ENCODE data around the gene ELF4.
A peak's percentile ranks its signal among the peaks of the same experiment; 100 is the strongest.

The ELF4 gene

GRCh38 chrX:130083107-130083490 lies 27.2 kb downstream of the ELF4 start:
- no peak for DNase-seq

- no peak for DNase-seq
Observed at GRCh38 chrX:130082244-130083106, 27.8 kb downstream of the ELF4 start.

DNA sequence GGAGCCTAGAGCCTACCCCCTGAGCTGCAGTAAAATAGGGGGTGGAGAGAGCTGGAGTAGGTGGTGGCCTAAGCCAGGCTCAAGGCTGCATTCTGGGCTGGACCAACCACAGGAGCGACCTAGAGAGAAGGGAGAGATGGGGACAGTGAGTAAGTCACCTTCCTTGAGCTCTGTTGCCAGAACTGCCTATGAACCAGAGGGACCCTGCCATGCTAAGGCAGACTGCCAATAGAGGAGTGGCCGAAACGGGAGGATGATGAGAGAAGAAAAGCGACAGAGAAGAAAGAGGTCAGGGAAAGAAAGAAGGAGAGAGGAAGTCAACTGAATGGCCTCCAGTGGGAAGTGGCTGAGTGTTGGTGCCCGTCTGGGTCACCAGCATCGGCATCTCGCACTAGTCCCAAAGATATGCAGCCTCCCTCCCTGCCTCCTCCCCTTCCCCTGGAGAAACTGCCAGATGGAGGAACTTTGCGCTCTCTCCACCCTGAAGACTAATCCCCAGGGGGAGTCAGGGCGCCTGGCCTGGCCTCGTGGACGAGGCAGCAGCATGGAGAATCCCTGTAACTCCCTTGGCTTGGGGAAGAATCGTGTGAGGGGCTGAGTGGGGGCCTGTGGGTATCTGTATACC lies 28.8 kb downstream of the ELF4 start:
- no peak for DNase-seq

- no peak for DNase-seq
Observed at GRCh38 chrX:130080791-130081367, 29.4 kb downstream of the ELF4 start.

DNA sequence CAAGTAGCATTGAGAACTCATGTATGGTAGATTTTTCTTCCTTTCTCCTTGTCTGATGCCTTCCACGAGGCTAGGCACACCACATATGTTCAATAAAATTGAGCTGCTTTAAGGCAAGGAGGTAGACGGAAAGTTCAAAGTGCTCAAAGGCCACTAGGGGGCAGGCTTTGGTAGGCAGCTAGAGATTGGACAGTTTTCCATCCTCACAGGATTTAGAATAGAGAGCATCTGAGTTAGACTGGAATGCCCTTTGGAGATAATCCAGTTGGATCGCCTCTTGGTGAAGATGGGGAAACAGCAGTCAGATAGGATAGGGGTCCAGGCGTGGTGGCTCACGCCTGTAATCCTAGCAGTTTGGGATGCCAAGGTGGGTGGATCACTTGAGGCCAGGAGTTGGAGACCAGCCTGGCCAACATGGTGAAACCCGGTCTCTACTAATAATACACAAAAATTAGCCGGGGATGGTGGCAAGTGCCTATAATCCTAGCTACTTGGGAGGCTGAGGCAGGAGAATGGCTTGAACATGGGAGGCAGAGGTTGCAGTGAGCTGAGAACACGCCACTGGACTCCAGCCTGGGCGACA lies 30.4 kb downstream of the ELF4 start:
- DNase-seq, result peak; percentile 45

GRCh38 chrX:130075777-130076176 lies 34.5 kb downstream of the ELF4 start:
- no peak for DNase-seq

DNA sequence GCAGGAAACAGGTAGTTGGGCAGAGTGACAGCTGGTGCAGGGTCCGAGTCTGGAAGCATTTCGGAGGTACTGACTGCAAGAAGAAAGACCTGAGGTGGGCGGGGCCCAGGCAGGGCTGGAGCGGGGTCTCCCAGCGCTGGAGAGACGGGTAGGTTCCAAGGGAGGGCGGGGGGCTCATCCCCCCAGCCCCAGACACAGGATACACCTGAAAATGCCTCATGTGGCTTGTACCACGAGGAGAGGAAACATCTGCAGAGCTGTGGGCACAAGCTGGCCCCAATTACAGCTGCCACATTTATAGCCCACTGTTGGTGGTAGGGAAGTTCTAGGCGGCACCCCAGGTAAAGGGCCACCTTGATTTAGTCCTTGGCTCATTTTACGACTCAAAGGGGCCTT lies 38.0 kb downstream of the ELF4 start:
- no peak for DNase-seq

- no peak for DNase-seq
Observed at GRCh38 chrX:130071611-130072344, 38.5 kb downstream of the ELF4 start.

GRCh38 chrX:130066975-130067615 lies 43.2 kb downstream of the ELF4 start:
- no peak for DNase-seq

GRCh38 chrX:130060122-130061069 lies 49.9 kb downstream of the ELF4 start:
- DNase-seq, result no peak

DNA sequence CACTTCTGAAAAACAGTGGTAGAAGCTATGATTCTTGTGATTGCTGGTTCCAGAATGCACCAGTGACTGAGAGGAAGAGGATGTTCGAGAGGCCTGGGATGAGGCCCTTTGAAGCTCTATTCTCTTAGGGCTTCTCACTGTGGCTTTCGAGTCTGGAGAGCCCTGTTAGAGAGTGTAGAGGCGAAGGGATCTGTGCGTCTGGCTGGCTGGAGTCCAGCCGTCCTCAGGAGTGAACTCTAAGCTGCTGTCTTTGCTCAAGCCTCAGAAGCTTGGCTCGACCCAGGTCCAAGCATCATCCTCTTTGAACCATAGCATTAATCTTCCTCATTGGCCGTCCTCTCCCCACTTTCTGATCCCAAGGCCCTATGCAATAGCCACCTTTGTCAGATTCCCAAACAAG lies 51.6 kb downstream of the ELF4 start:
- DNase-seq, result no peak

DNA sequence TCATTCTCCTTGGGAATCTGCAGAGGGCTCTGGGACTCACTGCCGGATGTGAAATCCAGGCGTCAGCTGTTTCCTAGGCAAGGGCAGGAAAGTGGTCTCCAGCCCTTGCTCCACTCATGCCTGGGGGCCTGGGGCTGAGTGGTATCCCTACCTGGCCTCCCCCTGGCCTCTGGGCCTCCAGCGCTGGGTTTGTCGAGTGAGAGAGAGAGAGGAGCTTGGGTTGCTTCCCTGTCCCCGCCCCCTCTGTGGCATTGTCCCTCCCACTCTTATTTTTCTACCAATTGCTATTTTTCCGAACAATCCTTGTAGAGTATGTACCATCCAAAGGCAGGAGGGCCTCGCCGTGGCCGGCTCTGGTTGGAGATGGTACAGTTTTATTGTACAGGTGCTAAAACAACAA lies 53.1 kb downstream of the ELF4 start:
- DNase-seq, result no peak

- DNase-seq, result no peak
Observed at GRCh38 chrX:130055899-130056298, 54.4 kb downstream of the ELF4 start.

DNA sequence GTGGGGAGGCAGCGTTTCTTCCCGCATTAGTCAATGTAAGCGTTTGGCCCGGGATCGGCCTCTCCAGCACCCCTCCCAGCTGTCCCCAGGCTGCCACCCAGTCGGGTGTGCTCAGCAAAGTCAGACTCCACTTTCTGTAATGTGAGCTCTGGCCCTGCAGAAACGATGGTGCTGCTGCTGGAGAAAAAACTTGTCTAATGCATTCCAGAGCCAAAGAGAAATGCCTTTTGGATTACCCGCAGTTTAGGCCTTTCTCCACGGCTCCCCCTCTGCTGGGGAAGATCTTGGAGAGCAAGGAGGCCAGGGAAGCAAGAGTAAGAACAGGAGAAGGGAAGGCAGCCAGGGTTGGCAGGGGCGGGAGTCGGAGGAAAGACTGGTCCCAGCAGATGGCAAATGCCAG lies 55.2 kb downstream of the ELF4 start:
- no peak for DNase-seq

GRCh38 chrX:130053236-130053635 lies 57.1 kb downstream of the ELF4 start:
- DNase-seq, result no peak

GRCh38 chrX:130051176-130051845 lies 59.0 kb downstream of the ELF4 start:
- DNase-seq, result no peak

GRCh38 chrX:130049821-130050220 lies 60.5 kb downstream of the ELF4 start:
- DNase-seq, result no peak

DNA sequence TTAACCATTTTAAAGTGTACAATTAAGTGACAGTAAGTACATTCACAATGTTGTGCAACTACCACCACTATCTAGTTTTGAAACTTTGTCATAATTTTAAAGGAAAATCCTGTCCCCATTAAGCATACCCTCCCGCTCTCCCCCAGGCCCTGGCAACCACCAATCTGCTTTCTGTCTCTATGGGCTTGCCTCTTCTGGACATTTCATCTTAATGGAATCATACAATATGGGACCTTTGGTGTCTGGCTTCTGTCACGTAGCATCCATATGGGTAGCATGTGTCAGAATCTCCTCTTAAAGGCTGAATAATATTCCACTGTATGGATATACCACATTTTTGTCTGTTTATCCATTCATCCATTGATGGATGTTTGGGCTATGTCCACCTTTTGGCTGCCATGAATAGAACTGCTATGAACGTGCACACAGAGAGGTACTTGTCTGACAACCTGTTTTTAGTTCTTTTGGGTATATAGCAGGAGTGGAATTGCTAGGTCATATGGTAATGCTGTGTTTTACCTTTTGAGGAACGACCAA lies 61.5 kb downstream of the ELF4 start:
- DNase-seq, result no peak

DNA sequence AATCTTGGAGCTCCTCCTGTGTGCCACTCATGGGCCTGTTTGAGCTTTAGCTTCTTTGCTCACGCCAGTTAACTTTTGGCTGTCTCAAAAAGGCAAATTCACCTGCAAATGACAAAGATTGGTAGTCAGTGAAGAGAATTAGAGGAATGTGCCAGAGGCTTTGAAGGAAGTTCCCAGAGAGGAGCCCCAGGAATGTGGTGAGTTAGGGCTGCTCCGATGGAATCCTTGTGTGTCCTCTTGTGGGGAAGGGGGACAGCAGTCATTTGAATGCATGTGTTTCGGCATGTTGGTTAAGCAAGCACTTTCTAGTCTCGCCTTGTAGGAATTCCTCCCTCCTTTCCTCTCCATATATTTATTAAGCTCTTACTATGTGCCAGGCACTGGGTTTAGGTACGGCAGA lies 62.9 kb downstream of the ELF4 start:
- DNase-seq, result no peak

DNA sequence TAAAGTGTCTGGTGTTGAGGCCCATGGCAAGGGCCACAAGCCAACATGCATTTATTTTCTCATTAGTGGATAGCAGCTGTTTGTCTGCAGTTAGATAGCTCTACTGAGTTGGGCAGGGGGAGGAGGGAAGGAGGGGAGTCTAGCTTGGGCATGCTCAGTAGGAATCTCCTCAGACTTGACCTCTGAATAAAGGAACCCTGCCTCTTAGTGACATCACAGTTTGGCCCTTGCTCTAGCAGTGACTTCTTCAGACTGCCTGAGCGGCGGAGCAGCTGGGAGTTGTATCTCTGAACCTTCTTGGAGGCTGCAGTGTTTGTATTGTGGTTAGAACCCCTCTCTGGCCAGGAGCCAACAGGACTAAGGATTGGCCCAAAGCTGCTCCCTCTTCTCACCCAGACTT lies 70.5 kb downstream of the ELF4 start:
- no peak for DNase-seq

GRCh38 chrX:130034178-130034577 lies 76.1 kb downstream of the ELF4 start:
- DNase-seq, result no peak
